GDM1 (cell line): ENCODE data around the gene MST1R.

Experiments used
- DNase-seq: peaks from one replicate; lab custom pipeline; 2025; lab: John Stamatoyannopoulos, UW

The MST1R gene

GRCh38 chr3:49839193-49839809, 64.4 kb downstream of the MST1R start:
- DNase-seq = peak; percentile 72
